Measurements from ENCODE around the gene SIRT7. TPM values are rescaled to one million over a fixed set of nuclear protein-coding genes. Genes with fewer than 3 reads are reported as not detected.

The SIRT7 gene
- total and polyA plus RNA-seq, 8 donors: 9.6 to 40.2 (median 13.5) TPM

DNA sequence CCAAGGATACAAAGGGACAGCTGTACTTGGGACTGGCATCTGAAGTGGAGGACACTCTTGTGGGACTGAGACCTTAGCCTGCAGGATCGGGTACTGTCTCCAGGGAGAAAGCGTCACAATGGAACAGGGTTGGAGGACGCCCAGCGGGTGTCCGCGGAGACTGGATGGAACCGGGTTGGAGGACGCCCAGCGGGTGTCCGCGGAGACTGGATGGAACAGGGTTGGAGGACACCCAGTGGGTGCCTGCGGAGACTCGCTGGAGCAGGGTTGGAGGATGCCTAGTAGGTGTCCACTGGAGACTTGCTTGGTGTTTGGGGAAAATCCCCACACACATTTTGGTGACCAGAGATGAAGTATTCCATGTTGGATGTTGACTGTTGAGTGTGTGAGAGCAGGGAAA is 29.2 kb upstream of the SIRT7 start, which contains the start of gene MYADML2:
MYADML2 (minus strand) TSS at position 45 of the 400 bp plus-strand sequence. CDS start 5,492 bp downstream, outside the sequence.
- Histone ChIP-seq H3K4me3 (no peak within 1 kb of the TSS), H3K27ac (no peak within 1 kb of the TSS), H3K36me3 (no peaks in the 10 kb centered on the region), H3K27me3 (no peaks in the 10 kb centered on the region), H3K9me3 (no peaks in the 10 kb centered on the region), H3K4me1 (no peaks in the 10 kb centered on the region)
- DNase-seq: no peak
- TF ChIP-seq, protein P1, sequence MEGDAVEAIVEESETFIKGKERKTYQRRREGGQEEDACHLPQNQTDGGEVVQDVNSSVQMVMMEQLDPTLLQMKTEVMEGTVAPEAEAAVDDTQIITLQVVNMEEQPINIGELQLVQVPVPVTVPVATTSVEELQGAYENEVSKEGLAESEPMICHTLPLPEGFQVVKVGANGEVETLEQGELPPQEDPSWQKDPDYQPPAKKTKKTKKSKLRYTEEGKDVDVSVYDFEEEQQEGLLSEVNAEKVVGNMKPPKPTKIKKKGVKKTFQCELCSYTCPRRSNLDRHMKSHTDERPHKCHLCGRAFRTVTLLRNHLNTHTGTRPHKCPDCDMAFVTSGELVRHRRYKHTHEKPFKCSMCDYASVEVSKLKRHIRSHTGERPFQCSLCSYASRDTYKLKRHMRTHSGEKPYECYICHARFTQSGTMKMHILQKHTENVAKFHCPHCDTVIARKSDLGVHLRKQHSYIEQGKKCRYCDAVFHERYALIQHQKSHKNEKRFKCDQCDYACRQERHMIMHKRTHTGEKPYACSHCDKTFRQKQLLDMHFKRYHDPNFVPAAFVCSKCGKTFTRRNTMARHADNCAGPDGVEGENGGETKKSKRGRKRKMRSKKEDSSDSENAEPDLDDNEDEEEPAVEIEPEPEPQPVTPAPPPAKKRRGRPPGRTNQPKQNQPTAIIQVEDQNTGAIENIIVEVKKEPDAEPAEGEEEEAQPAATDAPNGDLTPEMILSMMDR (IDR thresholded peaks at IDR 0.05): no peak
- FAIRE-seq: no peak
- intact Hi-C loops (cut with DNase I): no loop called here
- ATAC-seq: no peak
- WGBS, 2 donors: 81 to 84% methylated on average over 13 of the region's 13 CpGs

DNA sequence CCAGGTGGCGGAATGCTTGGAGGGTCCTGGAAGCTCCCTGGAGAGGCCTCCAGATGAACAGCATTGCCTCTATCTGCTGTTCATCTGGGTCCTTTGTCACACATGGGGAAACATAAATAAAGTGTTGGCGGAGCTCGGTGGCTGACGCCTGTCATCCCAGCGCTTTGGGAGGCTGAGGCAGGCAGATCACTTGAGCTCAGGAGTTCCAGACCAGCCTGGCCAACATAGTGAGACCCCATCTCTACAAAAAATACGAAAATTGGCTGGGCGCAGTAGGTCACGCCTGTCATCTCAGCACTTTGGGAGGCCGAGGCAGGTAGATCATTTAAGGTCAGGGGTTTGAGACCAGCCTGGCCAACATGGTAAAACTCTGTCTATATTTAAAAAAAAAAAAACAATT is 26.9 kb upstream of the SIRT7 start:
- Histone ChIP-seq H3K27me3 (no peaks in the 10 kb centered on the region), H3K27ac (no peak overlapping the region), H3K9me3 (no peaks in the 10 kb centered on the region), H3K4me3 (no peak overlapping the region), H3K4me1 (no peaks in the 10 kb centered on the region), H3K36me3 (no peaks in the 10 kb centered on the region)
- TF ChIP-seq, protein P1 (IDR thresholded peaks at IDR 0.05): no peak
- 81 to 88% methylated on average over 9 of the region's 9 CpGs for WGBS, 2 donors
- ATAC-seq (no peak), FAIRE-seq (no peak), DNase-seq (no peak)
- intact Hi-C loops (cut with DNase I): no loop called here

GRCh38 chr17:81942167-81942553 is 24.2 kb upstream of the SIRT7 start:
- Histone ChIP-seq H3K4me3 (no peak overlapping the region), H3K27ac (no peak overlapping the region), H3K27me3 (no peaks in the 10 kb centered on the region), H3K36me3 (no peaks in the 10 kb centered on the region), H3K4me1 (no peaks in the 10 kb centered on the region), H3K9me3 (no peaks in the 10 kb centered on the region)
- intact Hi-C loops (cut with DNase I): no loop called here
- FAIRE-seq (no peak), ATAC-seq (no peak), DNase-seq (peak in 1 of 6 donors; percentile 26)
- TF ChIP-seq, protein P1 (IDR thresholded peaks at IDR 0.05): no peak
- 45 to 47% methylated on average over 11 to 12 of the region's 12 CpGs for WGBS, 2 donors

- WGBS, 2 donors: 46 to 47% methylated on average over 30 of the region's 30 CpGs
- intact Hi-C loops (cut with DNase I): no loop called here
- no peak overlapping the region for H3K4me3 ChIP-seq
- DNase-seq (peak in 3 of 6 donors; percentile 26 to 74 (median 51)), FAIRE-seq (no peak), ATAC-seq (no peak)
- H3K27ac ChIP-seq: no peak overlapping the region
- H3K36me3 ChIP-seq: no peaks in the 10 kb centered on the region
- TF ChIP-seq, protein P1 (IDR thresholded peaks at IDR 0.05): no peak
- H3K9me3 ChIP-seq: no peaks in the 10 kb centered on the region
- H3K4me1 ChIP-seq: no peaks in the 10 kb centered on the region
- no peaks in the 10 kb centered on the region for H3K27me3 ChIP-seq
These were observed 23.6 kb upstream of the SIRT7 start for GRCh38 chr17:81941484-81942166.
